ENCODE data around the gene TBX4.

- TF ChIP-seq EZH2 (IDR thresholded peaks at IDR 0.05; ENCODE audit: insufficient read depth, poor library complexity, severe bottlenecking) (no peak), EZH2phosphoT487 (IDR thresholded peaks at IDR 0.05; ENCODE audit: insufficient read depth, low read depth) (no peak)
Measured at GRCh38 chr17:61418449-61418848, 33.8 kb upstream of the TBX4 start.
